Body of pancreas (tissue), 4 donors: ENCODE measurements around the gene TPO. TPM values are rescaled to one million over a fixed set of nuclear protein-coding genes. Genes with fewer than 3 reads are reported as not detected.

Source experiments
- ATAC-seq: fragments of 150-250 bp; one replicate; pipeline ENCODE4 v1.9.1; 2016
- DNase-seq, 4 donors: peaks; one replicate each; pipeline ENCODE4 v3.0.0-alpha.2; 2019
- H3K27ac ChIP-seq, 4 donors: fragments of 200-600 bp; sonication (generic); 1 replicate in 3 of 4; 2 replicates in 1 of 4; pipeline versions ENCODE4 v1.5.1 to v1.6.1; 2016 to 2019; ENCODE audit warnings: mild to moderate bottlenecking in 1 of 4, mixed read lengths in 1 of 4, moderate library complexity in 1 of 4
- H3K27me3 ChIP-seq, 2 donors: fragments of 200-600 bp; sonication (generic); one replicate each; pipeline ENCODE4 v1.6.0; 2016; ENCODE audit warnings: mild to moderate bottlenecking in 1 of 2
- H3K36me3 ChIP-seq, 2 donors: fragments of 200-600 bp; sonication (generic); replicated peaks in 1 of 2; 2 replicates each; pipeline ENCODE4 v1.5.1; 2016; ENCODE audit warnings: low read depth in 2 of 2; ENCODE audit not compliant: insufficient read depth in 1 of 2
- H3K4me1 ChIP-seq: fragments of 200-600 bp; sonication (generic); one replicate; pipeline ENCODE4 v1.6.0; 2016
- H3K4me3 ChIP-seq, 2 donors: fragments of 200-600 bp; sonication (generic); 1 replicate in 1 of 2; 2 replicates in 1 of 2; pipeline ENCODE4 v1.5.1; 2016 to 2019
- H3K9me3 ChIP-seq, 3 donors: fragments of 200-600 bp; sonication (generic); 1 replicate in 2 of 3; 2 replicates in 1 of 3; pipeline ENCODE4 v1.5.1; 2016
- CTCF ChIP-seq, 7 experiments: fragments of 450-650 bp in 4 of 7; fragments of 200-600 bp in 3 of 7; sonication (generic) in 3 of 7; IDR thresholded peaks; one replicate each; pipeline ENCODE4 v1.5.1; 2016 to 2019; ENCODE audit warnings: antibody characterized with exemption in 7 of 7
- POLR2A ChIP-seq, 3 donors: fragments of 450-650 bp; IDR thresholded peaks; one replicate each; pipeline ENCODE4 v1.6.1; 2016; ENCODE audit warnings: antibody characterized with exemption in 3 of 3, mild to moderate bottlenecking in 2 of 3
- WGBS, 2 donors: methylation state at CpG; one replicate each; pipeline ENCODE4 v1.1.5; 2017; 5-methylcytosine and 5-hydroxymethylcytosine counted together
- intact Hi-C: fragments of 100-400 bp; cut with DNase I; formaldehyde crosslinking; loops from one replicate; pipeline ENCODE4 v1.15.1; 2023
- total RNA-seq, 2 donors: library from RNA; depleted of rRNA; stranded (reverse); fragments of >200 nt; gene quantifications; one replicate each; pipeline ENCODE4 v1.1.0, GENCODE V29; 2016

TPO gene
- total RNA-seq, 2 donors from 2014 or later, result 1.0 to 4.3 TPM

GRCh38 chr2:1394709-1395408, 18.4 kb upstream of the TPO start:
- DNase-seq (peak in 1 of 4 donors; percentile 25), ATAC-seq (no peak)
- H3K9me3 ChIP-seq, result no peaks in the 10 kb centered on the region
- no peak overlapping the region for H3K4me3 ChIP-seq
- intact Hi-C loops, result no loop called here
- WGBS, 2 donors, result 87 to 89% methylated on average over 7 of the region's 7 CpGs
- no peaks in the 10 kb centered on the region for H3K27me3 ChIP-seq
- H3K27ac ChIP-seq, result no peak overlapping the region
- H3K4me1 ChIP-seq, result peaks cover 20% of the 10 kb centered on the region
- no peaks in the 10 kb centered on the region for H3K36me3 ChIP-seq
- TF ChIP-seq CTCF (IDR thresholded peaks at IDR 0.05) (no peak), POLR2A (IDR thresholded peaks at IDR 0.05) (no peak)

GRCh38 chr2:1397350-1397749, 15.9 kb upstream of the TPO start:
- intact Hi-C loops, result no loop called here
- ATAC-seq (no peak), DNase-seq (no peak)
- Histone ChIP-seq H3K4me3 (no peak overlapping the region), H3K27ac (no peak overlapping the region), H3K9me3 (no peaks in the 10 kb centered on the region), H3K4me1 (peaks cover 20% of the 10 kb centered on the region), H3K36me3 (no peaks in the 10 kb centered on the region), H3K27me3 (no peaks in the 10 kb centered on the region)
- TF ChIP-seq POLR2A (IDR thresholded peaks at IDR 0.05) (no peak), CTCF (IDR thresholded peaks at IDR 0.05) (no peak)
- WGBS, 2 donors, result 65 to 74% methylated on average over 3 of the region's 4 CpGs

GRCh38 chr2:1398191-1398590, 15.1 kb upstream of the TPO start:
- ATAC-seq, result no peak

GRCh38 chr2:1400943-1401735, 12.1 kb upstream of the TPO start:
- 66 to 88% methylated on average over 8 of the region's 8 CpGs for WGBS, 2 donors
- Histone ChIP-seq H3K27ac (no peak overlapping the region), H3K36me3 (no peaks in the 10 kb centered on the region), H3K9me3 (no peaks in the 10 kb centered on the region), H3K4me1 (no peaks in the 10 kb centered on the region), H3K27me3 (no peaks in the 10 kb centered on the region), H3K4me3 (no peak overlapping the region)
- intact Hi-C loops, result no loop called here
- no peak for ATAC-seq
- no peak for DNase-seq
- TF ChIP-seq CTCF (IDR thresholded peaks at IDR 0.05) (no peak), POLR2A (IDR thresholded peaks at IDR 0.05) (no peak)

More at GRCh38 chr2:1398191-1398590, 15.1 kb upstream of the TPO start:
- Histone ChIP-seq H3K9me3 (no peaks in the 10 kb centered on the region), H3K4me1 (peaks cover 18% of the 10 kb centered on the region), H3K4me3 (no peak overlapping the region), H3K27me3 (no peaks in the 10 kb centered on the region), H3K27ac (no peak overlapping the region), H3K36me3 (no peaks in the 10 kb centered on the region)
- no peak for DNase-seq
- intact Hi-C loops, result no loop called here
- 89 to 92% methylated on average over 6 to 7 of the region's 7 CpGs for WGBS, 2 donors
- no peak for TF ChIP-seq CTCF (IDR thresholded peaks at IDR 0.05)
- TF ChIP-seq POLR2A (IDR thresholded peaks at IDR 0.05), result no peak
